ENCODE results near the gene PGAM1. TPM values are rescaled to one million over a fixed set of nuclear protein-coding genes. Genes with fewer than 3 reads are reported as not detected.
A peak's percentile ranks its signal among the peaks of the same experiment; 100 is the strongest.

PGAM1 gene
- total RNA-seq, 1 experiment from 2014 or later = 497 TPM

DNA sequence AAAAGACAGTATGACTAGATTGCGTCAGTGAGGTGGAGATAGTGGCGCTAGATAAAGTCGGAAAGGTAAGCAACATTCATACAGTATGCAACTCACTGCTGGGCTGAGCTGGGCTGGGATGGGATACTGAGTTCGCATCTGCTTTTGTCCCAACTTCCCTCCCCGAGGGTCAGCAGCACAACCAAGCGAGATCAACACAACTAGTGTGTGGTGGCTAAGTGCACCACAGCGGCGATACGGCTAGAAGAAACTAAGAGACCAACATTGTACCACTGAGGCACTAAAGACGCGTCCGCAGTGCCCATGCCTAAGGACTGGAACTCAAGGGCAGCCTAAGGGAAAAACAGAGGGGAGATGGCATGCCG lies 19.3 kb downstream of the PGAM1 start (continued):
- TF ChIP-seq, protein P1, sequence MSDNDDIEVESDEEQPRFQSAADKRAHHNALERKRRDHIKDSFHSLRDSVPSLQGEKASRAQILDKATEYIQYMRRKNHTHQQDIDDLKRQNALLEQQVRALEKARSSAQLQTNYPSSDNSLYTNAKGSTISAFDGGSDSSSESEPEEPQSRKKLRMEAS (IDR thresholded peaks at IDR 0.05) = no peak

DNA sequence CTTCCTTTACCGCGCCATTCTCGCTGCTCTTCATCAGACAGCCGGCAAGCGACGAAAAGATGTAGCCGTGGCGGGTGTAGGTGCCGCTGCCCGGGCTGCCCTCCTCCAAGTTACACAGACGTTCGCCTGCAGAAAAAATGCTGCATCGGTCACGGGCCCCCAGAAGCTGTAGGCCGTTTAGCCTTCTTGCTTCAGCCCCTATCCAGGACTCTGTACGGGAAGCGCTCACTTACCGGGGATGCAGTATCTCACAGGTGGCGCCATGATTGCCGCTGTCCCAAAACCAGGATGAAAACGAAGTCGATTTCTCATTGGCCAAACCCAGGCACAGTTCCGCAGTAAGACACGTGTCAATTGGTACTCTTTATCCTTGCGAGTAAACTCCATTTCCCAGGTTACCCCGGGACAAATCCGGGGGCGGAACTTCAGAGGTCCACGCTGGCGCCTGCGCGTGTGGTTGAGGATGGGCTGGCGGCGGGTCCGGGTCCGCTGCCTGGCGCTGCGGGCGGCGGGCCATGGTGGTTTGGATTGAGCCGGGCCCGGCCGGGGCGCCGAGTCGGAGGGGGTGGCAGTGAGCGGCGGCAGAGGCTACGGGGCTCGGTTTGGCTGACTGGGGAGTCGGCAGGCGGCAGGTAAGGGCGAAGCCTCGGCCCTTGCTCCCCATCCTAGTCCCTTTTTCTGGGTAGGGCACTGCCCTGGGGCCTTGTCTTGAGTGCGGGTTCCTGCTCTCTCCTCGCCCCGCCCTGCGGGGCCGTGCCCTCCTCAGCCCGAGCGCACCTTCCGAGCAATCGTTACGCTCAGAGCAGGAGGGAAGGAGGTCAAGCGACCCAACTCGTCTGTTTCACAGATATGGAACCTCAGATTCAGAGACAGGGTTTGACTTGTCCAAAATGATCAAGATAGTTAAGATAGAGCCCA lies 20.0 kb downstream of the PGAM1 start, which contains the start of the genes EXOSC1 and ZDHHC16:
TSS of gene EXOSC1 (minus strand) at position 285 of the 918 bp plus-strand sequence. CDS start at position 264, 21 bp downstream.
TSS of gene ZDHHC16 (plus strand) at position 454 of the 918 bp plus-strand sequence. CDS start 5,501 bp downstream, outside the sequence.
- peak within 1 kb of the TSS; percentile 88 to 90 for H3K4me3 ChIP-seq (replicated peaks in 1 of 2; ENCODE audit: low read depth in 1 of 2, low read length in 2 of 2)
- no peaks in the 10 kb centered on the region for H3K27me3 ChIP-seq (ENCODE audit: insufficient read depth, low read length)
- no peaks in the 10 kb centered on the region for H4K20me1 ChIP-seq (ENCODE audit: insufficient read depth)
- intact Hi-C loops (cut with micrococcal nuclease) = loop anchor here (1.0 to 5.0 kb wide), 2 partner anchors 39 to 51 kb away; partner anchors contain the start of genes MMS19 and UBTD1
- H3K36me3 ChIP-seq (ENCODE audit: control insufficient read depth in 1 of 2, insufficient read depth in 2 of 2, low read length in 2 of 2) = peaks cover 0 to 5% of the 10 kb centered on the region in 2 experiments; a peak in 1 of 4 replicates
- H3K79me2 ChIP-seq (ENCODE audit: insufficient read depth, low read length) = peaks cover 66% of the 10 kb centered on the region
- ChIA-PET RAD21 (ENCODE audit: low non-redundant PET in 1 of 2, low total read pairs in 2 of 2, uncharacterized antibody in 2 of 2, unreplicated experiment in 2 of 2) (no interaction called here), POLR2A (no interaction called here), CTCF (no interaction called here)
- H2AFZ ChIP-seq (ENCODE audit: low read depth, low read length, poor library complexity, severe bottlenecking) = peak within 1 kb of the TSS; percentile 42
- H3K4me2 ChIP-seq (ENCODE audit: low read length) = peak within 1 kb of the TSS; percentile 87
- H3K9me2 ChIP-seq (ENCODE audit: insufficient read depth) = no peaks in the 10 kb centered on the region
- H3K27ac ChIP-seq (ENCODE audit: low read depth, low read length) = peak within 1 kb of the TSS; percentile 52
- peak within 1 kb of the TSS; percentile 79 for H3K9ac ChIP-seq (ENCODE audit: low read length)
- H3K4me1 ChIP-seq (ENCODE audit: control insufficient read depth in 1 of 2, insufficient read depth in 2 of 2, low read length in 2 of 2) = peaks cover 10 to 21% of the 10 kb centered on the region in 2 experiments
- ATAC-seq = peak; percentile 95
- no peaks in the 10 kb centered on the region for H3K9me3 ChIP-seq (ENCODE audit: control insufficient read depth in 1 of 2, insufficient read depth in 1 of 2, low read depth in 1 of 2, low read length in 2 of 2)
- DNase-seq (ENCODE audit: low read depth, low spot score) = peak; percentile 89
- BruUV-seq (replicated peaks) = TSS peak; percentile 75
- TF ChIP-seq, protein P2, sequence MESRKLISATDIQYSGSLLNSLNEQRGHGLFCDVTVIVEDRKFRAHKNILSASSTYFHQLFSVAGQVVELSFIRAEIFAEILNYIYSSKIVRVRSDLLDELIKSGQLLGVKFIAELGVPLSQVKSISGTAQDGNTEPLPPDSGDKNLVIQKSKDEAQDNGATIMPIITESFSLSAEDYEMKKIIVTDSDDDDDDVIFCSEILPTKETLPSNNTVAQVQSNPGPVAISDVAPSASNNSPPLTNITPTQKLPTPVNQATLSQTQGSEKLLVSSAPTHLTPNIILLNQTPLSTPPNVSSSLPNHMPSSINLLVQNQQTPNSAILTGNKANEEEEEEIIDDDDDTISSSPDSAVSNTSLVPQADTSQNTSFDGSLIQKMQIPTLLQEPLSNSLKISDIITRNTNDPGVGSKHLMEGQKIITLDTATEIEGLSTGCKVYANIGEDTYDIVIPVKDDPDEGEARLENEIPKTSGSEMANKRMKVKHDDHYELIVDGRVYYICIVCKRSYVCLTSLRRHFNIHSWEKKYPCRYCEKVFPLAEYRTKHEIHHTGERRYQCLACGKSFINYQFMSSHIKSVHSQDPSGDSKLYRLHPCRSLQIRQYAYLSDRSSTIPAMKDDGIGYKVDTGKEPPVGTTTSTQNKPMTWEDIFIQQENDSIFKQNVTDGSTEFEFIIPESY (IDR thresholded peaks at IDR 0.05; ENCODE audit: extremely low read depth, insufficient replicate concordance, low read length) = no peak
- no peak for TF ChIP-seq JUND (IDR thresholded peaks at IDR 0.05)
- TF ChIP-seq EGR1 (IDR thresholded peaks at IDR 0.05; ENCODE audit: low read depth) = peak; percentile 99
- TF ChIP-seq POLR2A (IDR thresholded peaks at IDR 0.05; ENCODE audit: borderline replicate concordance, extremely low read depth, insufficient read depth, insufficient read length) = peak; percentile 87
- TF ChIP-seq ZNF274 (IDR thresholded peaks at IDR 0.05; ENCODE audit: low read depth, low read length) = no peak
- no peak for TF ChIP-seq CEBPB (IDR thresholded peaks at IDR 0.05; ENCODE audit: low read depth)
- TF ChIP-seq, protein P1 (IDR thresholded peaks at IDR 0.05) = peak; percentile 79
- TF ChIP-seq CBX3 (IDR thresholded peaks at IDR 0.05; ENCODE audit: low read depth) = no peak
- TF ChIP-seq, protein P3, sequence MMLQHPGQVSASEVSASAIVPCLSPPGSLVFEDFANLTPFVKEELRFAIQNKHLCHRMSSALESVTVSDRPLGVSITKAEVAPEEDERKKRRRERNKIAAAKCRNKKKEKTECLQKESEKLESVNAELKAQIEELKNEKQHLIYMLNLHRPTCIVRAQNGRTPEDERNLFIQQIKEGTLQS (IDR thresholded peaks at IDR 0.05) = no peak
- peak; percentile 94 for TF ChIP-seq ZFX (IDR thresholded peaks at IDR 0.05)
- peak; percentile 99 for TF ChIP-seq SP1 (IDR thresholded peaks at IDR 0.05; ENCODE audit: low read depth)
- TF ChIP-seq, protein P4, sequence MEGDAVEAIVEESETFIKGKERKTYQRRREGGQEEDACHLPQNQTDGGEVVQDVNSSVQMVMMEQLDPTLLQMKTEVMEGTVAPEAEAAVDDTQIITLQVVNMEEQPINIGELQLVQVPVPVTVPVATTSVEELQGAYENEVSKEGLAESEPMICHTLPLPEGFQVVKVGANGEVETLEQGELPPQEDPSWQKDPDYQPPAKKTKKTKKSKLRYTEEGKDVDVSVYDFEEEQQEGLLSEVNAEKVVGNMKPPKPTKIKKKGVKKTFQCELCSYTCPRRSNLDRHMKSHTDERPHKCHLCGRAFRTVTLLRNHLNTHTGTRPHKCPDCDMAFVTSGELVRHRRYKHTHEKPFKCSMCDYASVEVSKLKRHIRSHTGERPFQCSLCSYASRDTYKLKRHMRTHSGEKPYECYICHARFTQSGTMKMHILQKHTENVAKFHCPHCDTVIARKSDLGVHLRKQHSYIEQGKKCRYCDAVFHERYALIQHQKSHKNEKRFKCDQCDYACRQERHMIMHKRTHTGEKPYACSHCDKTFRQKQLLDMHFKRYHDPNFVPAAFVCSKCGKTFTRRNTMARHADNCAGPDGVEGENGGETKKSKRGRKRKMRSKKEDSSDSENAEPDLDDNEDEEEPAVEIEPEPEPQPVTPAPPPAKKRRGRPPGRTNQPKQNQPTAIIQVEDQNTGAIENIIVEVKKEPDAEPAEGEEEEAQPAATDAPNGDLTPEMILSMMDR (IDR thresholded peaks at IDR 0.05 in 2 of 3, conservative IDR thresholded peaks at IDR 0.05 in 1 of 3; ENCODE audit: borderline replicate concordance in 1 of 3, insufficient read depth in 1 of 3, low read depth in 2 of 3, low read length in 2 of 3) = 0 out of 6 replicates have a peak, but pooled peaks of 1 of the 3 experiments have one; percentile 12
- TF ChIP-seq SRF (IDR thresholded peaks at IDR 0.05; ENCODE audit: low read depth) = no peak
- TF ChIP-seq SIN3A (IDR thresholded peaks at IDR 0.05; ENCODE audit: low read depth) = peak; percentile 96
- TF ChIP-seq FOSL1 (IDR thresholded peaks at IDR 0.05; ENCODE audit: low read depth) = no peak
- peak; percentile 91 for TF ChIP-seq POLR2AphosphoS5 (IDR thresholded peaks at IDR 0.05; ENCODE audit: low read depth, low read length)
- TF ChIP-seq ELF1 (IDR thresholded peaks at IDR 0.05; ENCODE audit: borderline replicate concordance, low read depth) = peak; percentile 70; the same call in 1 of the 2 replicates
- no peak for TF ChIP-seq EZH2phosphoT487 (IDR thresholded peaks at IDR 0.05; ENCODE audit: borderline replicate concordance)
